ENCODE measurements around the gene DPRX.

DPRX gene

GRCh38 chr19:53595510-53595867 lies 36.3 kb upstream of the DPRX start:
- no peak overlapping the region for H3K27ac ChIP-seq (ENCODE audit: low read length)
- H3K4me1 ChIP-seq (ENCODE audit: low read length), result no peaks in the 10 kb centered on the region
- H3K79me2 ChIP-seq (ENCODE audit: low read length), result no peaks in the 10 kb centered on the region
- no peak overlapping the region for H3K4me3 ChIP-seq (ENCODE audit: low read length)
- no peak for TF ChIP-seq EZH2phosphoT487 (IDR thresholded peaks at IDR 0.05; ENCODE audit: low read depth)
- TF ChIP-seq CTCF (IDR thresholded peaks at IDR 0.05; ENCODE audit: low read depth, low read length), result no peak
- no peak overlapping the region for H2AFZ ChIP-seq (ENCODE audit: low read depth, low read length)
- no peaks in the 10 kb centered on the region for H4K20me1 ChIP-seq (ENCODE audit: insufficient read depth, low read length)
- no peaks in the 10 kb centered on the region for H3K36me3 ChIP-seq (replicated peaks; ENCODE audit: low read depth, low read length)
- no peak overlapping the region for H3K9ac ChIP-seq (ENCODE audit: low read length)
- H3K27me3 ChIP-seq (ENCODE audit: low read depth, low read length), result no peaks in the 10 kb centered on the region
- H3K9me3 ChIP-seq (ENCODE audit: insufficient read depth, low read length), result peaks cover 11% of the 10 kb centered on the region; the same call in 1 of the 2 replicates
- no peak overlapping the region for H3K4me2 ChIP-seq (ENCODE audit: low read length)

DNA sequence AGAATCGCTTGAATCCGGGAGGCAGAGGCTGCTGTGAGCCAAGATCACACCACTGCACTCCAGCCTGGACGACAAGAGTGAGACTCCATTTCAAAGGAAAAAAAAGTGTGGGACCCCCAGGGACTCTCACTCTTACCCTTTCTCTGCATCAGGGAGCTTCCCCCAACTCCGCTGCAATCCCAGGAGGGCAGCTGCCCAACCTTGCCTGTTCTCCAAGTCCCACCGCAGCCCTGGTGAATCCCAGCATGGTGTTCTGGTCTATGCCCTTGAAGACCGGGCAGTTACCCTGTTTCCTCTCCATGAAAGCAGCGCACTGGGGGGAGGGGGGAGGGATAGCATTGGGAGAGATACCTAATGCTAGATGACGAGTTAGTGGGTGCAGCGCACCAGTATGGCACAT lies 35.7 kb upstream of the DPRX start:
- Histone ChIP-seq H2AFZ (ENCODE audit: low read depth, low read length) (no peak overlapping the region), H3K4me3 (ENCODE audit: low read length) (no peak overlapping the region), H3K4me2 (ENCODE audit: low read length) (no peak overlapping the region), H3K4me1 (ENCODE audit: low read length) (no peaks in the 10 kb centered on the region), H3K79me2 (ENCODE audit: low read length) (no peaks in the 10 kb centered on the region), H3K27ac (ENCODE audit: low read length) (no peak overlapping the region), H3K9ac (ENCODE audit: low read length) (no peak overlapping the region), H3K27me3 (ENCODE audit: low read depth, low read length) (no peaks in the 10 kb centered on the region), H3K36me3 (replicated peaks; ENCODE audit: low read depth, low read length) (no peaks in the 10 kb centered on the region), H4K20me1 (ENCODE audit: insufficient read depth, low read length) (no peaks in the 10 kb centered on the region), H3K9me3 (ENCODE audit: insufficient read depth, low read length) (peaks cover 11% of the 10 kb centered on the region; the same call in 1 of the 2 replicates)
- TF ChIP-seq EZH2phosphoT487 (IDR thresholded peaks at IDR 0.05; ENCODE audit: low read depth) (no peak), CTCF (IDR thresholded peaks at IDR 0.05; ENCODE audit: low read depth, low read length) (no peak)

- H3K9ac ChIP-seq (ENCODE audit: low read length), result no peak overlapping the region
- H3K4me3 ChIP-seq (ENCODE audit: low read length), result no peak overlapping the region
- no peak overlapping the region for H3K27ac ChIP-seq (ENCODE audit: low read length)
- H3K9me3 ChIP-seq (ENCODE audit: insufficient read depth, low read length), result peaks cover 11% of the 10 kb centered on the region; the same call in 1 of the 2 replicates
- H3K36me3 ChIP-seq (replicated peaks; ENCODE audit: low read depth, low read length), result no peaks in the 10 kb centered on the region
- no peak overlapping the region for H2AFZ ChIP-seq (ENCODE audit: low read depth, low read length)
- H3K4me2 ChIP-seq (ENCODE audit: low read length), result no peak overlapping the region
- H3K79me2 ChIP-seq (ENCODE audit: low read length), result no peaks in the 10 kb centered on the region
- no peaks in the 10 kb centered on the region for H3K4me1 ChIP-seq (ENCODE audit: low read length)
- H4K20me1 ChIP-seq (ENCODE audit: insufficient read depth, low read length), result no peaks in the 10 kb centered on the region
- no peaks in the 10 kb centered on the region for H3K27me3 ChIP-seq (ENCODE audit: low read depth, low read length)
- TF ChIP-seq EZH2phosphoT487 (IDR thresholded peaks at IDR 0.05; ENCODE audit: low read depth), result no peak
- no peak for TF ChIP-seq CTCF (IDR thresholded peaks at IDR 0.05; ENCODE audit: low read depth, low read length)
These were observed 34.8 kb upstream of the DPRX start for GRCh38 chr19:53597023-53597422.

- Histone ChIP-seq H3K27me3 (ENCODE audit: low read depth, low read length) (no peaks in the 10 kb centered on the region), H3K27ac (ENCODE audit: low read length) (no peak overlapping the region), H4K20me1 (ENCODE audit: insufficient read depth, low read length) (no peaks in the 10 kb centered on the region), H3K4me2 (ENCODE audit: low read length) (no peak overlapping the region), H3K4me3 (ENCODE audit: low read length) (no peak overlapping the region), H3K9ac (ENCODE audit: low read length) (no peak overlapping the region), H3K9me3 (ENCODE audit: insufficient read depth, low read length) (peaks cover 11% of the 10 kb centered on the region; the same call in 1 of the 2 replicates), H3K4me1 (ENCODE audit: low read length) (no peaks in the 10 kb centered on the region), H3K36me3 (replicated peaks; ENCODE audit: low read depth, low read length) (no peaks in the 10 kb centered on the region), H3K79me2 (ENCODE audit: low read length) (no peaks in the 10 kb centered on the region), H2AFZ (ENCODE audit: low read depth, low read length) (no peak overlapping the region)
- TF ChIP-seq EZH2phosphoT487 (IDR thresholded peaks at IDR 0.05; ENCODE audit: low read depth), result no peak
- TF ChIP-seq CTCF (IDR thresholded peaks at IDR 0.05; ENCODE audit: low read depth, low read length), result no peak
These were observed 33.4 kb upstream of the DPRX start for GRCh38 chr19:53598361-53598760.
